ENCODE results near the gene ZNG1E. TPM values are rescaled to one million over a fixed set of nuclear protein-coding genes. Genes with fewer than 3 reads are reported as not detected.
"Not testable (repeated sequence)": the region's sequence is repeated elsewhere in the genome, so short reads cannot be mapped to it uniquely, and the experiment has no call there.

The ZNG1E gene
- 23.3 and 27.8 TPM in 2 replicates for total RNA-seq (2014; rRNA removed)
- polyA plus RNA-seq (2012), result 25.7 TPM

DNA sequence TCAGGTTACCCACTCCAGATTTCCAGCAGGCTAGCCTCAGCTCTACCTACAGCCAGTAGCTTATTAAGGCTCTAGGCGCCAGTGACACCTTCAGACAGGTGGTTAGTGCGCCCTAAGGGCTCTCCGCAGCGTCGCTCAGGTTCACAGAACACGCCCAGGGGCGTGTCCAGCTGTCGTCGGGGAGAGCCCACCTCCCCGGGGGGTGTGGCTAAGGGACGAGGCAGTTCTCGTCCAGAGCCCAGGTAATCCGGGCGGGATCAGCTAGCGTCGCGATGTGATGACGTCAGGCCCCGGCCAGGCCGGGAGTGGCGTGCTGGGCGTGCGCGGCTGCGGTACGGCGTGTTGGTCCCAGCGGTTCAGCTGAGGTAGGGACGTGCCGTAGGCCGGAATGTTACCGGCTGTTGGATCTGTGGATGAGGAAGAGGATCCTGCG lies at the start of gene ZNG1E:
Gene ZNG1E (plus strand): TSS at position 340 of the 433 bp plus-strand sequence. CDS start 49 bp downstream, at position 389.
- peak; percentile 5 for DNase-seq (ENCODE audit: low read depth)

DNA sequence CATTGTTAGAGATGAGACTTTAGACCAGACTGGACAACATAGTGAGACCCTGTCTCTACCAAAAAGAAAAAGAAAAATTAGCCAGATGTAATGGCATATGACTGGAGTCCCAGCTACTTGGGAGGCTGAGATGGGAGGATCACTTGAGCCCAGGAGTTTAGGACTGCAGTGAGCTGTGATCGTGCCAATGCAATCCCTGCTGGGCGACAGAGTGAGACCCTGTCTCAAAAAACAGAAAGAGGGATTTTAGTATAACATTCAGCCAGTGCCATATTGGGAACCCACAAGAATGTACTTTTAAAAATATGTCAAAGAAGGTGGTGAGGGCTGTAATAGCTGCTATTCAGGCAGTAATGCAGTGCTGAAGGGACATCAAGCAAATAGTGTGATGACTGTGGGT lies 2.1 kb upstream of the ZNG1E start:
- DNase-seq (ENCODE audit: low read depth), result not testable (repeated sequence)

DNA sequence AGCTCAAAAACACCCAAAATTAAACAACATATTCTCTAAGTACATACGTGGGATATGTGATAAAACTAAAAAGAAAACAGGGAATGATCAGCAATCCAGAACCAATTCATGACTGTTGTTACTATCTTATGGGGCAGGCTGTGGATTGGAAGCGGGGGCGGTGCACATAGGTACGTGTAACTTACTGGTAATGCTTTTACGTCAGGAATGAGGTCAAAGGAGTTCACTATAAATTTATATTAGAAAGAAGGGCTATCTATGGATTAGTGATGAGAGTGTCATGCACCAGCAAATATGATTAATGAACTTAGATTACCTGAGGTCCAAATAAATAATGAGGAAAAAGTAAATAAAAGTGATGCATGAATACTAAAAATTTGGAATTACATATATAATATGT lies 710 bp upstream of the ZNG1E start:
- not testable (repeated sequence) for DNase-seq (ENCODE audit: low read depth)

DNA sequence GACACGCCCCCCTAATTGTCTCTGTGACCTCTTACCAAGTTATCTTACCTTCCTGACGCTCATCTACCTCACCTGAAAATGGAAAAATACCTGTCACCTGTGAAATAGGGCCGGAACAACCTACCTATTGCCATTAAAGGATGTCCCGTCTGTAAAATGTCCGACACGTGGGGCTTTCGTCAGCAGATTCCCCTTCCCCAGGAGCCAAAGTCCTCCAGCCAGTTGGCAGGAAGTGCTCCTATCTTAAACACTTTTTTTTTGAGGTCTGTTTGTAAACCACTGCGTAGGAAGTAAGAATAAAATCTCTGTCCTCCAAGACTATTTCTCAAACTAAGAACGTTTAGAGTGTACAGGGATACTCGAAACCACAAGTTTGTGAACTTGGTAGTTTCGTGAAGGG lies 661 bp downstream of the ZNG1E start:
- DNase-seq (ENCODE audit: low read depth), result not testable (repeated sequence)

DNA sequence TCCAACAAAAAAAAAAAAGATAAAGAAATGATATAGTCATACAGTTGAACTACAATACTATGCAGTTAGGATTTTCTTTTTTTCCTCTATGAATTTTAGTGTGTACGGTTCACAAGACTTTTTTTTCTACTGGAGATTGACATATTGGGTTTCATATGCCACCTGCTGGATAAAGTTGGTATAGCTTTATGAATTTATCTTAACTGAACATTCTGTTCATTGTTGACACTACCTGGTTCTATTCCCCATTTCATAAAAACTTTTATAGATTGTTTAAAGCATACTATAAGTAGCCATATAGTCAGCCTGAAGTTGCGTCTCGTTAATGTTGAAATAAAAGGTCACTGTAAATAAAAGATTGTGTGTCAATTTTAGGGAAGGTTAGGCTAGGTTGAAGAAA lies 2.8 kb downstream of the ZNG1E start:
- DNase-seq (ENCODE audit: low read depth), result not testable (repeated sequence)

DNA sequence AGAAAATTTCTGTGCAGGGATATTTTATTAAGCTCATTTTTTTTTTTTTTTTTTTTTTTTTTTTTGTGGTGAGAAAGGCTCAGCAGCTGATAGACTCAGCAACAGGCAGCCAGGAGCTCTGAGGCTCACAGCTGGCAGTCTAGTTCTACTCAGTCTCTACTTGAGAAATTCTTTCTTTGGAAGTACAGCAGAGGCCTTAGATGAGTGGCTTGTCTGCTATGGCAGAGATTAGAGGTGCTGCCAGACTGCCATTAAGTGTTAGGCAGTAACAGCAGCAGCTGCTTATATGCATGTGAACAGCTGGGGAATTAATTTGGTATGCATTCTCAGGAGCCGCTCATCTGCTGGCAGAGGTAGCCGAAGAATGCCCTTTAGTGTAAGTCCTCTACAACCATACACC lies 27.8 kb downstream of the ZNG1E start:
- DNase-seq (ENCODE audit: low read depth), result peak; percentile 20

DNA sequence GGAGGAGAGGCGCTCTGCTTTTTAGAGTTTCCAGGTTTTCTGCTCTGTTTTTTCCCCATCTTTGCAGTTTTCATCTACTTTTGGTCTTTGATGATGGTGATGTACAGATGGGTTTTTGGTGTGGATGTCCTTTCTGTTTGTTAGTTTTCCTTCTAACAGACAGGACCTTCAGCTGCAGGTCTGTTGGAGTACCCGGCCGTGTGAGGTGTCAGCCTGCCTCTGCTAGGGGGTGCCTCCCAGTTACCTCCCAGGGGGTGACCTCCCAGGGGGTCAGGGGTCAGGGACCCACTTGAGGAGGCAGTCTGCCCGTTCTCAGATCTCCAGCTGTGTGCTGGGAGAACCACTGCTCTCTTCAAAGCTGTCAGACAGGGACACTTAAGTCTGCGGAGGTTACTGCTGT lies 38.7 kb downstream of the ZNG1E start:
- DNase-seq (ENCODE audit: low read depth), result not testable (repeated sequence)

DNA sequence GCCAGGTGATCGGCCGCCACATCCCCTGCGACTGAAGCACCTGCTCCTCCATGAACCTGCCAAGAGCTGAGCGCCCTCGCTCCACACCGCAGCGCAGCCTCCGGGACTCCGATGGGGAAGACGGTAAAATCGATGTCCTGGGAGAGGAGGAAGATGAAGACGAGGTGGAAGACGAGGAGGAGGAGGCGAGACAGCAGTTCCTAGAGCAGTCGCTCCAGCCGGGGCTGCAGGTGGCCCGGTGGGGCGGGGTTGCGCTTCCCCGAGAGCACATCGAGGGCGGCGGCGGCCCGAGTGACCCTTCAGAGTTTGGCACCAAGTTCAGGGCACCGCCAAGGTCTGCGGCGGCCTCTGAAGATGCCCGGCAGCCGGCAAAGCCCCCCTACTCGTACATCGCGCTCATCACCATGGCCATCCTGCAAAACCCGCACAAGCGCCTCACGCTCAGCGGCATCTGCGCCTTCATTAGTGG lies 61.4 kb downstream of the ZNG1E start, which contains the start of gene FOXD4L4:
Gene FOXD4L4 (plus strand): TSS at position 51 of the 469 bp plus-strand sequence. CDS start 0 bp downstream, at position 51.
- not testable (repeated sequence) for DNase-seq (ENCODE audit: low read depth)

DNA sequence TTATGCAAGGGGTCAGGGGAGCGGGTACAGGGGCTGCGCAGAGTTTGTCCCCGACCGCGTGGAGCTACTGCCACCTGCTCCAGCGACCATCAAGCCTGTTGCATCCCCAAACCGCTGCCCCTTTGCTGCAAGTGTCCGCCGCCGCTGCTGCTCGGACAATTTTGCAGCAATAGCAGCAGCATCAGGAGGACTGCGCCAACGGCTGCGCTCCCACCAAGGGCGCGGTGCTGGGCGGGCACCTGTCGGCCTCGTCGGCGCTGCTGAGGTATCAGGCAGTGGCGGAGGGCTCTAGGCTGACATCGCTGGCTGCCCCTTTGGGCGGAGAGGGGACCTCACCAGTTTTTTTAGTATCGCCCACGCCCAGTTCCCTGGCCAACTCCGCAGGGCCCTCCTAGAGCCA lies 62.4 kb downstream of the ZNG1E start:
- not testable (repeated sequence) for DNase-seq (ENCODE audit: low read depth)

Other genes starting within 250 kb of the ZNG1E start
- gene FOXD4L4, start 61.2 kb downstream of the ZNG1E start, total RNA-seq (2014; rRNA removed), result 0.06 and 0.17 TPM in 2 replicates

All from LHCN-M2 (cell line).